GM23338 (cell line): ENCODE measurements around the gene MMP25. TPM values are rescaled to one million over a fixed set of nuclear protein-coding genes. Genes with fewer than 3 reads are reported as not detected.

ENCODE experiments used
- ATAC-seq: fragments of 200-7000 bp; cut with Tn5 transposase; 3 replicates; pipeline ENCODE4 v1.9.1; 2020
- DNase-seq: peaks from one replicate; pipeline ENCODE4 v3.0.0-alpha.2; 2015; ENCODE audit warnings: low spot score
- H2AFZ ChIP-seq: fragments of 200-600 bp; sonication (generic); 2 replicates; pipeline ENCODE4 v1.8.0; 2016; ENCODE audit warnings: antibody characterized with exemption, mild to moderate bottlenecking, moderate library complexity
- H3F3A ChIP-seq: fragments of 200-600 bp; sonication (generic); replicated peaks from 2 replicates; pipeline ENCODE4 v1.8.0; 2017; ENCODE audit warnings: antibody characterized with exemption, mixed run types, low read depth
- H3K27ac ChIP-seq: fragments of 200-600 bp; sonication (generic); 2 replicates; pipeline ENCODE4 v1.6.1; 2016; ENCODE audit warnings: low read depth
- H3K27me3 ChIP-seq: fragments of 200-600 bp; sonication (generic); 2 replicates; pipeline ENCODE4 v1.8.0; 2016; ENCODE audit warnings: mild to moderate bottlenecking, mixed run types, moderate library complexity; ENCODE audit not compliant: insufficient read depth
- H3K36me3 ChIP-seq: fragments of 200-600 bp; sonication (generic); 2 replicates; pipeline ENCODE4 v1.8.0; 2016; ENCODE audit warnings: mild to moderate bottlenecking; ENCODE audit not compliant: insufficient read depth
- H3K4me1 ChIP-seq: fragments of 200-600 bp; sonication (generic); 2 replicates; pipeline ENCODE4 v1.8.0; 2016; ENCODE audit warnings: mild to moderate bottlenecking, moderate library complexity; ENCODE audit not compliant: insufficient read depth
- H3K4me2 ChIP-seq: fragments of 200-600 bp; sonication (generic); 2 replicates; pipeline ENCODE4 v1.7.1; 2017; ENCODE audit warnings: mixed run types
- H3K4me3 ChIP-seq: fragments of 200-600 bp; sonication (generic); 2 replicates; pipeline ENCODE4 v1.6.1; 2016; ENCODE audit warnings: mixed run types
- H3K79me2 ChIP-seq: fragments of 200-600 bp; sonication (generic); replicated peaks from 2 replicates; pipeline ENCODE4 v1.8.0; 2017; ENCODE audit warnings: mild to moderate bottlenecking; ENCODE audit not compliant: insufficient read depth
- H3K9me2 ChIP-seq: fragments of 200-600 bp; sonication (generic); 2 replicates; pipeline ENCODE4 v1.8.0; 2017; ENCODE audit not compliant: insufficient read depth
- H4K20me1 ChIP-seq: fragments of 200-600 bp; sonication (generic); replicated peaks from 2 replicates; pipeline ENCODE4 v1.8.0; 2017; ENCODE audit warnings: mild to moderate bottlenecking; ENCODE audit not compliant: insufficient read depth
- H3K27ac Mint-ChIP-seq: 2 replicates; pipeline ENCODE4 v1.8.0; 2020; ENCODE audit warnings: inconsistent platforms, mild to moderate bottlenecking, moderate library complexity, mixed read lengths
- H3K27me3 Mint-ChIP-seq: 3 replicates; pipeline ENCODE4 v1.8.0; 2022; ENCODE audit warnings: low read depth, mild to moderate bottlenecking, moderate library complexity, mixed read lengths, inconsistent platforms; ENCODE audit not compliant: insufficient read depth, poor library complexity
- H3K36me3 Mint-ChIP-seq: 3 replicates; pipeline ENCODE4 v1.8.0; 2021; ENCODE audit warnings: low read depth, mild to moderate bottlenecking, inconsistent platforms, moderate library complexity, mixed read lengths
- H3K4me1 Mint-ChIP-seq: 3 replicates; pipeline ENCODE4 v1.8.0; 2020; ENCODE audit warnings: mild to moderate bottlenecking, inconsistent platforms, mixed read lengths
- H3K4me3 Mint-ChIP-seq: 3 replicates; pipeline ENCODE4 v1.8.0; 2021; ENCODE audit warnings: moderate library complexity, mild to moderate bottlenecking, inconsistent platforms, mixed read lengths
- H3K9me3 Mint-ChIP-seq: 3 replicates; pipeline ENCODE4 v1.8.0; 2020; ENCODE audit warnings: moderate library complexity, mild to moderate bottlenecking, inconsistent platforms, mixed read lengths
- CREB1 ChIP-seq: fragments of 250-450 bp; sonication (Bioruptor Pico); IDR thresholded peaks from 2 replicates; pipeline ENCODE4 v1.5.0; 2020; ENCODE audit warnings: low read depth, mild to moderate bottlenecking, moderate library complexity
- EZH2 ChIP-seq: fragments of 200-600 bp; sonication (generic); IDR thresholded peaks from one replicate; pipeline ENCODE4 v1.8.0; 2017; ENCODE audit warnings: antibody characterized with exemption, mild to moderate bottlenecking, low read depth; ENCODE audit not compliant: unreplicated experiment
- EZH2phosphoT487 ChIP-seq: fragments of 200-600 bp; sonication (generic); IDR thresholded peaks from one replicate; pipeline ENCODE4 v1.8.1; 2018; ENCODE audit warnings: antibody characterized with exemption; ENCODE audit not compliant: unreplicated experiment
- NANOG ChIP-seq: IDR thresholded peaks from 2 replicates; pipeline ENCODE4 v1.6.1; 2016; ENCODE audit warnings: antibody characterized with exemption, borderline replicate concordance
- POLR2AphosphoS5 ChIP-seq: IDR thresholded peaks from 2 replicates; pipeline ENCODE4 v1.6.1; 2016; ENCODE audit warnings: antibody characterized with exemption, low read depth
- STAT1 ChIP-seq: IDR thresholded peaks from one replicate; pipeline ENCODE4 v1.6.1; 2016; ENCODE audit warnings: antibody characterized with exemption; ENCODE audit not compliant: unreplicated experiment
- ZNF331 ChIP-seq: fragments of 250-450 bp; sonication (Bioruptor Pico); IDR thresholded peaks from 2 replicates; pipeline ENCODE4 v1.5.0; 2020; ENCODE audit warnings: low read depth, mild to moderate bottlenecking, moderate library complexity
- polyA plus RNA-seq: library from polyadenylated mRNA; unstranded; fragments of >200 nt; fragmentation: Nextera tagmentation; extraction: Ambion mirVana; gene quantifications from 2 replicates; pipeline ENCODE4 v1.2.1, GENCODE V29; 2016
- total RNA-seq: library from RNA; depleted of rRNA; stranded (reverse); fragments of >200 nt; shearing (Covaris generic); gene quantifications from 2 replicates; pipeline ENCODE4 v1.2.3, GENCODE V29; 2014
- TF ChIP-seq, protein P1 (sequence below): IDR thresholded peaks from one replicate; pipeline ENCODE4 v1.6.1; 2018; ENCODE audit warnings: antibody characterized with exemption; ENCODE audit not compliant: unreplicated experiment
- TF ChIP-seq, protein P2 (sequence below): IDR thresholded peaks from 2 replicates; pipeline ENCODE4 v1.6.1; 2016; ENCODE audit warnings: antibody characterized with exemption
- TF ChIP-seq, protein P3 (sequence below): fragments of 250-450 bp; sonication (Bioruptor Pico); IDR thresholded peaks from 2 replicates; pipeline ENCODE4 v1.5.0; 2020; ENCODE audit warnings: mild to moderate bottlenecking, moderate library complexity

The MMP25 gene
- total and polyA plus RNA-seq, 2 experiments from 2014 or later = 7.7 to 15.9 TPM

DNA sequence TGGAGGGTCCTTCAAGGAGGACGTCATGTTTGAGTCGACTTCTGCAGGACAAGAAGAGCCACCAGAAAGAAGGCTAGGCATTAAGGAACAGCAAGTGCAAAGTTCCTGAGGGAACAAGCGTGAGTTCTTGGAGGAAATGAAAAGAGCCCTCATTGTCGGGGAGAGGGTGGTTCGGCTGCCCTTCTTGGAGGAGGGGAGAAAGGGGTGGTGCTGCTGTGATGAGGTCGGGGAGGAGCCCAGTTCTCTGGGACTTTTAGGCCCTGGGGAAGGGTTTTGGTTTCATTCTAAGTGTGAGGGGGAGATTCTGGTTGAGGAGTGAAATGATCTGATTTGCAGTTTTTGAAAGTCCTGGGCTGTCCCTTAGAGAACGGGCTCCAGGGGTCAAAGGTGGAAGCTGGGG is 13.7 kb upstream of the MMP25 start (continued):
- TF ChIP-seq, protein P1, sequence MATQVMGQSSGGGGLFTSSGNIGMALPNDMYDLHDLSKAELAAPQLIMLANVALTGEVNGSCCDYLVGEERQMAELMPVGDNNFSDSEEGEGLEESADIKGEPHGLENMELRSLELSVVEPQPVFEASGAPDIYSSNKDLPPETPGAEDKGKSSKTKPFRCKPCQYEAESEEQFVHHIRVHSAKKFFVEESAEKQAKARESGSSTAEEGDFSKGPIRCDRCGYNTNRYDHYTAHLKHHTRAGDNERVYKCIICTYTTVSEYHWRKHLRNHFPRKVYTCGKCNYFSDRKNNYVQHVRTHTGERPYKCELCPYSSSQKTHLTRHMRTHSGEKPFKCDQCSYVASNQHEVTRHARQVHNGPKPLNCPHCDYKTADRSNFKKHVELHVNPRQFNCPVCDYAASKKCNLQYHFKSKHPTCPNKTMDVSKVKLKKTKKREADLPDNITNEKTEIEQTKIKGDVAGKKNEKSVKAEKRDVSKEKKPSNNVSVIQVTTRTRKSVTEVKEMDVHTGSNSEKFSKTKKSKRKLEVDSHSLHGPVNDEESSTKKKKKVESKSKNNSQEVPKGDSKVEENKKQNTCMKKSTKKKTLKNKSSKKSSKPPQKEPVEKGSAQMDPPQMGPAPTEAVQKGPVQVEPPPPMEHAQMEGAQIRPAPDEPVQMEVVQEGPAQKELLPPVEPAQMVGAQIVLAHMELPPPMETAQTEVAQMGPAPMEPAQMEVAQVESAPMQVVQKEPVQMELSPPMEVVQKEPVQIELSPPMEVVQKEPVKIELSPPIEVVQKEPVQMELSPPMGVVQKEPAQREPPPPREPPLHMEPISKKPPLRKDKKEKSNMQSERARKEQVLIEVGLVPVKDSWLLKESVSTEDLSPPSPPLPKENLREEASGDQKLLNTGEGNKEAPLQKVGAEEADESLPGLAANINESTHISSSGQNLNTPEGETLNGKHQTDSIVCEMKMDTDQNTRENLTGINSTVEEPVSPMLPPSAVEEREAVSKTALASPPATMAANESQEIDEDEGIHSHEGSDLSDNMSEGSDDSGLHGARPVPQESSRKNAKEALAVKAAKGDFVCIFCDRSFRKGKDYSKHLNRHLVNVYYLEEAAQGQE = no peak
- no peak for TF ChIP-seq NANOG

DNA sequence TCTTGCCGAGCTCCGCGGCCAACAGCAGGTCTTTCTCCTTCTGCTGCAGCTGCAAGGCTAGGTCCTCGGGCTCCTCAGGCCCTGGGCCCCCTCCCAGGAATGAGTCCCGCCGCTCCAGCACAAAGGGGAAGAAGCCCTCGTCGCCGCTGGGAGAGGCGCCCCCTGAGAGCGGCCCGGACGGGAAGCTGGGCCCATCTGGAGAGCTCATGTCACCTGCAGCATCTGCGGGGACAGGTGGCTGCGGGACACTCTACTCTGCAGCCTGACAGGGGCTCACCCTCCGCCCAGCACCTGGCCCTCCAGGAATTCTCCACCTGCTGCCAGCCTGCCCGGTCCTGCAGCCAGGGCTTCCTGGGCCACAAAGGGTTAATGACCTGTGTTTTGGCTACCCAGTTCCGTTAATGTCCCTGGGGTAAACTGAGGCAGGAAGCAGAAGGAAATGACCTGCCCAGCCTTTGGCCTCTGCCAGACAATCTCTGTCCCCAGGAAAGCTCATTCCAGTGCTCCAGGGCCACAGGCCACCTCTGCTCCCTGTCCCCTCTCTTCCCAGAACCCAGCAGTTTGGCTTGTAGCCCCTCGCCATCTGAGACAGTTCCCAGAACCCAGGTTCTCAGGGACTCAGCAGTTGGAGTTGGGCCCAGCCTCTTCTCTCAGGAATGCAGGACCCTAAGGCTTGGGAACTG is 10.9 kb upstream of the MMP25 start:
- Mint-ChIP-seq H3K4me3 (peak overlapping the region; percentile 79), H3K27me3 (peaks cover 24% of the 10 kb centered on the region), H3K4me1 (peaks cover 35% of the 10 kb centered on the region), H3K9me3 (peaks cover 4% of the 10 kb centered on the region), H3K27ac (no peak overlapping the region), H3K36me3 (peaks cover 22% of the 10 kb centered on the region)
- Histone ChIP-seq H3K36me3 (no peaks in the 10 kb centered on the region), H2AFZ (no peak overlapping the region), H3K4me2 (peak overlapping the region; percentile 96), H3K79me2 (no peaks in the 10 kb centered on the region), H3F3A (peaks cover 22% of the 10 kb centered on the region; the same call in 1 of the 2 replicates), H3K9me2 (no peaks in the 10 kb centered on the region), H4K20me1 (peaks cover 17% of the 10 kb centered on the region), H3K4me1 (peaks cover 29% of the 10 kb centered on the region; the same call in 1 of the 2 replicates), H3K27ac (no peak overlapping the region), H3K4me3 (peak overlapping the region; percentile 84), H3K27me3 (peaks cover 2% of the 10 kb centered on the region; the same call in 1 of the 2 replicates)
- ATAC-seq = no peak
- no peak for DNase-seq
- TF ChIP-seq ZNF331 (CRISPR knock-in tag) = no peak
- TF ChIP-seq EZH2phosphoT487 = no peak
- TF ChIP-seq EZH2 = no peak
- no peak for TF ChIP-seq CREB1 (CRISPR knock-in tag)
- TF ChIP-seq, protein P2, sequence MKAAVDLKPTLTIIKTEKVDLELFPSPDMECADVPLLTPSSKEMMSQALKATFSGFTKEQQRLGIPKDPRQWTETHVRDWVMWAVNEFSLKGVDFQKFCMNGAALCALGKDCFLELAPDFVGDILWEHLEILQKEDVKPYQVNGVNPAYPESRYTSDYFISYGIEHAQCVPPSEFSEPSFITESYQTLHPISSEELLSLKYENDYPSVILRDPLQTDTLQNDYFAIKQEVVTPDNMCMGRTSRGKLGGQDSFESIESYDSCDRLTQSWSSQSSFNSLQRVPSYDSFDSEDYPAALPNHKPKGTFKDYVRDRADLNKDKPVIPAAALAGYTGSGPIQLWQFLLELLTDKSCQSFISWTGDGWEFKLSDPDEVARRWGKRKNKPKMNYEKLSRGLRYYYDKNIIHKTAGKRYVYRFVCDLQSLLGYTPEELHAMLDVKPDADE = no peak
- TF ChIP-seq POLR2AphosphoS5 = no peak
- TF ChIP-seq STAT1 = no peak
- TF ChIP-seq, protein P1 = no peak
- TF ChIP-seq, protein P3, sequence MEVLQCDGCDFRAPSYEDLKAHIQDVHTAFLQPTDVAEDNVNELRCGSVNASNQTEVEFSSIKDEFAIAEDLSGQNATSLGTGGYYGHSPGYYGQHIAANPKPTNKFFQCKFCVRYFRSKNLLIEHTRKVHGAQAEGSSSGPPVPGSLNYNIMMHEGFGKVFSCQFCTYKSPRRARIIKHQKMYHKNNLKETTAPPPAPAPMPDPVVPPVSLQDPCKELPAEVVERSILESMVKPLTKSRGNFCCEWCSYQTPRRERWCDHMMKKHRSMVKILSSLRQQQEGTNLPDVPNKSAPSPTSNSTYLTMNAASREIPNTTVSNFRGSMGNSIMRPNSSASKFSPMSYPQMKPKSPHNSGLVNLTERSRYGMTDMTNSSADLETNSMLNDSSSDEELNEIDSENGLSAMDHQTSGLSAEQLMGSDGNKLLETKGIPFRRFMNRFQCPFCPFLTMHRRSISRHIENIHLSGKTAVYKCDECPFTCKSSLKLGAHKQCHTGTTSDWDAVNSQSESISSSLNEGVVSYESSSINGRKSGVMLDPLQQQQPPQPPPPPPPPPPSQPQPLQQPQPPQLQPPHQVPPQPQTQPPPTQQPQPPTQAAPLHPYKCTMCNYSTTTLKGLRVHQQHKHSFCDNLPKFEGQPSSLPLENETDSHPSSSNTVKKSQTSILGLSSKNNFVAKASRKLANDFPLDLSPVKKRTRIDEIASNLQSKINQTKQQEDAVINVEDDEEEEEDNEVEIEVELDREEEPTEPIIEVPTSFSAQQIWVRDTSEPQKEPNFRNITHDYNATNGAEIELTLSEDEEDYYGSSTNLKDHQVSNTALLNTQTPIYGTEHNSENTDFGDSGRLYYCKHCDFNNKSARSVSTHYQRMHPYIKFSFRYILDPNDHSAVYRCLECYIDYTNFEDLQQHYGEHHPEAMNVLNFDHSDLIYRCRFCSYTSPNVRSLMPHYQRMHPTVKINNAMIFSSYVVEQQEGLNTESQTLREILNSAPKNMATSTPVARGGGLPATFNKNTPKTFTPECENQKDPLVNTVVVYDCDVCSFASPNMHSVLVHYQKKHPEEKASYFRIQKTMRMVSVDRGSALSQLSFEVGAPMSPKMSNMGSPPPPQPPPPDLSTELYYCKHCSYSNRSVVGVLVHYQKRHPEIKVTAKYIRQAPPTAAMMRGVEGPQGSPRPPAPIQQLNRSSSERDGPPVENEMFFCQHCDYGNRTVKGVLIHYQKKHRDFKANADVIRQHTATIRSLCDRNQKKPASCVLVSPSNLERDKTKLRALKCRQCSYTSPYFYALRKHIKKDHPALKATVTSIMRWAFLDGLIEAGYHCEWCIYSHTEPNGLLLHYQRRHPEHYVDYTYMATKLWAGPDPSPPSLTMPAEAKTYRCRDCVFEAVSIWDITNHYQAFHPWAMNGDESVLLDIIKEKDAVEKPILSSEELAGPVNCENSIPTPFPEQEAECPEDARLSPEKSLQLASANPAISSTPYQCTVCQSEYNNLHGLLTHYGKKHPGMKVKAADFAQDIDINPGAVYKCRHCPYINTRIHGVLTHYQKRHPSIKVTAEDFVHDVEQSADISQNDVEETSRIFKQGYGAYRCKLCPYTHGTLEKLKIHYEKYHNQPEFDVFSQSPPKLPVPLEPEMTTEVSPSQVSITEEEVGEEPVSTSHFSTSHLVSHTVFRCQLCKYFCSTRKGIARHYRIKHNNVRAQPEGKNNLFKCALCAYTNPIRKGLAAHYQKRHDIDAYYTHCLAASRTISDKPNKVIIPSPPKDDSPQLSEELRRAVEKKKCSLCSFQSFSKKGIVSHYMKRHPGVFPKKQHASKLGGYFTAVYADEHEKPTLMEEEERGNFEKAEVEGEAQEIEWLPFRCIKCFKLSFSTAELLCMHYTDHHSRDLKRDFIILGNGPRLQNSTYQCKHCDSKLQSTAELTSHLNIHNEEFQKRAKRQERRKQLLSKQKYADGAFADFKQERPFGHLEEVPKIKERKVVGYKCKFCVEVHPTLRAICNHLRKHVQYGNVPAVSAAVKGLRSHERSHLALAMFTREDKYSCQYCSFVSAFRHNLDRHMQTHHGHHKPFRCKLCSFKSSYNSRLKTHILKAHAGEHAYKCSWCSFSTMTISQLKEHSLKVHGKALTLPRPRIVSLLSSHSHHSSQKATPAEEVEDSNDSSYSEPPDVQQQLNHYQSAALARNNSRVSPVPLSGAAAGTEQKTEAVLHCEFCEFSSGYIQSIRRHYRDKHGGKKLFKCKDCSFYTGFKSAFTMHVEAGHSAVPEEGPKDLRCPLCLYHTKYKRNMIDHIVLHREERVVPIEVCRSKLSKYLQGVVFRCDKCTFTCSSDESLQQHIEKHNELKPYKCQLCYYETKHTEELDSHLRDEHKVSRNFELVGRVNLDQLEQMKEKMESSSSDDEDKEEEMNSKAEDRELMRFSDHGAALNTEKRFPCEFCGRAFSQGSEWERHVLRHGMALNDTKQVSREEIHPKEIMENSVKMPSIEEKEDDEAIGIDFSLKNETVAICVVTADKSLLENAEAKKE (CRISPR knock-in tag) = no peak
